HG03457 (cell line): ENCODE measurements around the gene TCF25.
"Not testable (repeated sequence)": the region's sequence is repeated elsewhere in the genome, so short reads cannot be mapped to it uniquely, and the experiment has no call there.

Experiments
- ATAC-seq: cut with Tn5 transposase; IDR thresholded peaks from one replicate; pipeline ENCODE4 v1.9.1; 2021; ENCODE audit warnings: moderate number of reproducible peaks; ENCODE audit not compliant: unreplicated experiment

Gene TCF25

DNA sequence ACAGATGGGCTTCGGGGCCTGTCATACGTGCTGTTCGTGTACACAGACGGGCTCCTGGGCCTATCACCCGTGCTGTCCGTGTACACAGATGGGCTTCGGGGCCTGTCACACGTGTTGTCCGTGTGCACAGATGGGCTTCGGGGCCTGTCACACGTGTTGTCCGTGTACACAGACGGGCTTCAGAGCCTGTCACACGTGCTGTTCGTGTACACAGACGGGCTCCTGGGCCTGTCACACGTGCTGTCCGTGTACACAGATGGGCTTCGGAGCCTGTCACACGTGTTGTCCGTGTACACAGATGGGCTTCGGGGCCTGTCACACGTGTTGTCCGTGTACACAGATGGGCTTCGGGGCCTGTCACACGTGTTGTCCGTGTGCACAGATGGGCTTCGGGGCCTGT is 5.7 kb downstream of the TCF25 start:
- not testable (repeated sequence) for ATAC-seq

DNA sequence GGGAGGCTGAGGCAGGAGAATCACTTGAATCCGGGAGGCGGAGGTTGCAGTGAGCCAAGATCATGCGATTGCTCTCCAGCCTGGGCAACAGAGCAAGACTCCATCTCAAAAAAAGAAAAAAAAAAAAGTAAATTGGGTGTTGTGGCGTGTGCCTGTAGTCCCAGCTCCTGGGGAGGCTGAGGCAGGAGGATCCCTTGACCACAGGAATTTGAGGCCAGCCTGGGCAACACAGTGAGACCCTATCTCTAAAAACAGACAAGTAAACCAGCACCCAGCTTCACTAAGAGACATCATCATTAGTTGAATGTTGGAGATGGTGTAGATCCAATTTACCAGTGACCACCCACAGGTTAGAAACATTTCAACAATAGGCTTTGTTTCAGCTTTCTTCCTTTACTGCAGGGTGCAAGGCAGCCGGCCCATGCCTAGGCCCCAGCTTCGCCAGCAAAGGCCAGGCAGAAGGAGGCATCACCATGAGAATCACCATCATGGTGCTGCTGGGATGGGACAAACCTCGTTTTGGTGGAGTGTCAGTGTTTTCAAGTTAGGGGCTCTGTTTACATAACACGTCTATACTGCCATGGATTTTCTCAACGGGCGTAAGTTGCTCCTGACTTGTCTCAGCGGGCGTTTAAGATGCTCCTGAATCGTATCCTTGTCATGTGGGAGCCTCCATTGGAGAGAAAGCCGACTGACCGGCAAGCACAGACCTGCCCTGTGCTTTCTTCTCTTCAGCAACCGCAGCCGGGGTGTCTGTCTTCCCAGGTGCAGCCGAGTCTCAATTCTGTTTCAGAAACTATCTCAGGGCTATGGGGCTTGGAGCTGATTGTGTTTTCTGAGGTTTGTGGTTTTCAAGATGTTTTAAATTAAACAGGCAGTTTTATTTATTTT is 7.3 kb downstream of the TCF25 start:
- ATAC-seq: no peak

DNA sequence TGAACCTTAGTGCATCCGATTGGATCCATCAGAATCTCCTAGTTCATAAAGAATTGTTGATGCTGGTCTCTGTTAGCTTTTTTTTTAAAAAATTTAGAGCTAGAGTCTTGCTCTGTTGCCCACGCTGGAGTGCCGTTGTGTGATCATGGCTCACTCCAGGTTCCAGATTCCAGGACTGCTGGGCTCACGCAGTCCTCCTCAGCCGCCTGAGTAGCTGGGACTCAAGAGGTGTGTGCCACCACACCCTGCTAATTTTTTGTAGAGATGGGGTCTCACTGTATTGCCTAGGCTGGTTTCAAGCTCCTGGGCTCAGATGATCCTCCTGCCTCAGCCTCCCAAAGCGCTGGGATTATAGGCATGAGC is 8.0 kb downstream of the TCF25 start:
- no peak for ATAC-seq

DNA sequence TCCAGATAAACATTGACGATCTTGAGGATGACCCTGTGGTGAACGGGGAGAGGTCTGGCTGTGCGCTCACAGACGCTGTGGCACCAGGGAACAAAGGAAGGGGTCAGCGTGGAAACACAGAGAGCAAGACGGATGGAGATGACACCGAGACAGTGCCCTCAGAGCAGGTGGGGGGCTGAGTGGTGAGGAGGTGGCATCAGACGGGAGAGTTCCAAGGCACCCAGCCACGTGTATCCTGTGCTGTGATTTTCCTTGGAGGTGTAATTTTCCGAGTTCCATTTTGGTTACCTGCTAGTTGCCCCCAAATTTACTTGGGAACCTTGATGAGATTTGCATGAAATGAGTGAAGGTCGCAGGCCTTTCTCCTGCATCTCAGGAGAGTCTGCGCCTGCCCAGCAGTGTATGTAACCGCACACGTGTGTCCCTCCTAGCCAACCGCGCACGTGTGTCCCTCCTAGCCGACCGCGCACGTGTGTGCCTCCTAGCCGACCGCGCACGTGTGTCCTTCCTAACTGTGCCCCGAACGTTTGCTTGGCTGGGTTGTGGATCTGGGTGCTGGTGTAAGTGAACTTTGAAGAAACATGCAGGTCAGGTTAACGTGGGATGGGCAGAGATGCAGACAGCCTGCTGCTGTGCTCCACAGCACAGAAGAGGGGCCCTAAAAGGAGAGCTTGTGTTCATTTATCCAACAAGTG is 10.1 kb downstream of the TCF25 start:
- no peak for ATAC-seq

DNA sequence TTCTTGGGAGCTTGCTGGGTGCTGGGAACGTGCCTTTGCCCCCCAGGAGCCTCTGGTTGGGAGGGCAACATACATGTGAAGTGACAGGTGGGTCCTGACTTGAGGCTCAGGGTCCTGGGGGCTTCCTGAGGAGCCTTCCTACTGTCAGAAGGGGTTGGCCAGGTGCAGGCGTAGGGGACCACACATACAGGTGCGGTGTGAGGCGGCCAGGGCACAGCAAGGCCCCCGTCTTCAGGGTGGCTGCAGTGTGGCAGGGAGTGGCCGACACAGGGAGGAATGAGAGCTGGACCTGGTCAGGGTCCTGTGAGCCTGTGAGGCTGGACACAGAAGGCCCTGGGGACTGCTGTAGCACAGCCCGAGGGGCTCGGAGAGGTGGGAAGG is 10.6 kb downstream of the TCF25 start:
- no peak for ATAC-seq

DNA sequence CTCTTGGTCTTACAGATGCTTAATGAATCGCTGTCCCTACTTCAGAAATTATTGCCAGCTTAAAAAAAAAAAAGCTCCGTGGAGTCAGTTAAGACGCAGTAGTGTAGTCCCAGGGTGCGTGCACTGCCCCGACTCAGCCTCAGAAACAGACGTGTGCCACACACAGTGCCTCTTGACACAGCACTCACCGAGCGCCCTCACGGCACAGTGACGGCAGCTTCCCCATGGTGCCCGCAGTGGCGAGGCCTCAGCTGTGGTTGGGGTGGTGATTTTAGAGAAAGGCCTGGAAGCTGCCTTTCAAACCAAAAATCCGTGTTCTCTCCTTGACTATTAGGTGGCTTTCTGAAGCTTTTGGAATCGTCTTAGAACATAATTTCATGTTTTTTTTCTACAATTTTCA is 13.9 kb downstream of the TCF25 start:
- ATAC-seq: no peak

DNA sequence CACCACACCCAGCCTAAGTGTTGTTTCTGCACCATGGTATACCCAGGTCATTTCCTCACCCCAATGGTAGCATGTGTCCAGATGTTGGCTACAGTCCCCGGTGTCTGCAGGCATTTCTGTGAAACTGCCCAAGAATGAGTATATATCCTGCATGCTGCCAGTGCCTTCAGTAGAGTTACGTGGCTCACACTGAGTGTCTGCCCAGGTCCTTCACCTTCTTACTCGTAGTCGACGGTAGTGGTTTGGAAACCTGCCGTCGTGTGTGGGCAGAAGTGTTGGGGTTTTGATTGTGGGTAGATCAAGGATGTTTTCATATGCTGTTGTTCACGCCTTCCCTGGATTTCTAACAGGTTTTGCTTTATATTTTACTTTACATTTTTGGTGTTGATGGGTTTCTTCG is 16.8 kb downstream of the TCF25 start:
- no peak for ATAC-seq

DNA sequence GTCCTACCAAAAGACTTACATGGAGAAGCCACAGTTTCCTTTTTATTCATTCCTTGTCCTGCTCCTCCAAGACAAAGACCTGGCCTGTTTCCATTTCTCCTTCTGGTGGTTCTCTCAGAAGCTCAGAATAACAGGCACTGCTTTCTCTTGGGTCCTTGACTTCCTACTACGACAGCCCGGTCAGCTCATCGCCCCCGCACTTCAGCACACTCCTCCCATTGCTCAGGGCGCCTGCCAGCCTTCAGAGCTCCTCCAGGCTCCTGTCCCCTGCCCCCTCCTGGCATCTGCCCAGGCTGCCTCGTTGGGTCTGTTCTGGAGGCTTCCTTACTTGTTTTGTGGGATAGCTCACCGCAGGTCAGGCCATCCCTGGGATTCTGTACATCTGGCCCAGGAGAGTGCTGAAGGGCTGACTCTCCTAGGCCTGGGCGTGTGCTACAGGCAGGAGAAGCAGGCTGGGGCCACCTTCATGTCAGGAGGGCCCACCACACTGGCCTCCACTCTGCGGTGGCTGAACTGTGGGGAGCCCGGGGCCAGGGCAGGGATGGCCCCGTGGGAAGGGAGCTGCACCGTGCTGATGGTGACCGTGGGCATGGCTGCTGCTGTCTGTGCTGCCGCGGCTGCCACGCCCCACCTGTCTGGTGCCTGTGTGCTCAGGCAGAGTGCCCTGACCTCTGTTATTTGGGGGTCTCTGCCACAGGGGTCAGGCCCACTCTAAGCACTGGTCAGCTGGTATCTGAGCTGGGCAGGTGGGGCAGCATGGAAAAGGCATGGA is 17.7 kb downstream of the TCF25 start:
- no peak for ATAC-seq

DNA sequence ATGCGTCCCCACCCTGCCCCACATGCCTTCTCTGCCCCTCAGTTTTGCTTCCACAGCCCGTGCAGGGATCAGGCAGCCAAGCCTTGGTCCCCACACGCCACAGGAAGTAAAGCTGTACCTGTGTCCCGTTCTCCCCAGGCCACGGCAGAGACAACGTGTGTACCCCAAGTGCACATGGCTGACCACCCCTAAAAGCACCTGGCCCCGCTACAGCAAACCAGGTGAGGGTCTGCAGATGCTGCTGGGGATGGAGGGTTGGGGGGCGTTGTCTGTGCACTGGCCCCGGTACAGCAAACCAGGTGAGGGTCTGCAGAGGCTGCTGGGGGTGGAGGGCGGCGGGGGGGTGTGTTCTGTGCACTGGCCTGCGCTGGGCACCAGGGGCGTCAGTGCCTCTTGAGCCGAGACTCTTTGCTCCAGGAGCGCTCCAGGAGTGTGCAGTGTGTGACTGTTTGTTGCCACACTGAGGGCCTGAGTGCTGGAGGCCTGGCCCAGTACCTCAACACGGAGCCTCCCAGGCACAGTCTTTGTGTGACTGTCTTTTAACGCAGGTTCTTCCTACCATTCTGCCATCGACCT is 18.8 kb downstream of the TCF25 start:
- ATAC-seq: no peak

DNA sequence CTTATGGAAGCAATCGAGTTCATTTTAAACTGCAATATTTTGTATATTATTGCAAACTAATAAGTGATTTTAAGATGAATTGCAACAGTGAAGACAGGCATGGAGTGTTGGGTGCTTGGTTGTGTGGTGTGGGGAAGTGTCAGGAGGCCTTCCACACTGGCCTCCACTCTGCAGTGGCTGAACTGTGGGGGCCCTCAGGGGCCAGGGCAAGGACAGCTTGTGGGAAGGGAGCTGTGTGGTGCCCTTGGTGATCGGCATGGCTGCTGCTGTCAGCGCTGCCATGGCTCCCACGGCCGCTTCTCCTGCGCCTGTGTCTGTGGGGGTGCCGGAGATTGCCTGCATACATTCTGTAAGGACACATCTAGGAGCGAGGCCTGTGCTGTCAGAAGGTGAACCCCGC is 19.2 kb downstream of the TCF25 start:
- no peak for ATAC-seq

DNA sequence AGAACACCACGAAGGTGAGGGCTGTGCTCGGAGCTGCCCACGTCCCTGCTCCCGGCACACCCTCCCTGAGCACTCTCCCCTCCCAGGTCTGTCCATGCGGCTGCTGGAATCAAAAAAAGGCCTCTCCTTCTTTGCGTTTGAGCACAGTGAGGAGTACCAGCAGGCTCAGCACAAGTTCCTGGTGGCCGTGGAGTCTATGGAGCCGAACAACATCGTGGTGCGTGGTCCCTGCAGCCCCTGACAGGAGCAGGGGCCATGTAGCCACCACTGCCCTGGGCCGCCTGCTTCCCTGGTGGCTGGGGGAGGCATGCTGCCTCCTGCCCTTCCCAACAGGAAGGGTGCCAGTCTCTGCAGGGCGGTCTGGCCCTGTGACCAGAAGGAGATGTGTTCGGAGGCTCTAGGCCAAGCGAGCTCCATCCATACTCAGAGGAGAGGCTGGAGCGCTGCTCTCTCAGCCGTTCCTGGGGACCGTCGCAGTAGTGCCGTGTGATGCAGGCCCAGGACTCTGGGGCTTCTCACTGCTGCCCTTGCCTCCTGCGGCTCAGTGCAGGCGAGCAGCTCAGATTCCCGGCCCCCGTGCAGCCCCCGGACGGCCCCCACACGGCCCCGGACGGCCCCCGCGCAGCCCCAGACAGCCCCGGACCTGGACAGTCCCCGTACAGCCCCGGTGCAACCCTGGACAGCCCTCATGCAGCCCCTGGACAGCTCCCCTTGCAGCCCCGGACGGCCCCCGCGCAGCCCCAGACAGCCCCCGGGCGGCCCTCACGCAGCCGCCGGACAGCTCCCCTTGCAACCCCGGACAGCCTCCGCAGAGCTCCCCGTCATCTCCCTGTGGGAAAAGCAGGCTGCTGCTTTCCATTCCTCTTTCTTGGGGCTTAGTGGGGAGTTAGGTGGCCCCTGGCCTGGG is 20.5 kb downstream of the TCF25 start:
- no peak for ATAC-seq

DNA sequence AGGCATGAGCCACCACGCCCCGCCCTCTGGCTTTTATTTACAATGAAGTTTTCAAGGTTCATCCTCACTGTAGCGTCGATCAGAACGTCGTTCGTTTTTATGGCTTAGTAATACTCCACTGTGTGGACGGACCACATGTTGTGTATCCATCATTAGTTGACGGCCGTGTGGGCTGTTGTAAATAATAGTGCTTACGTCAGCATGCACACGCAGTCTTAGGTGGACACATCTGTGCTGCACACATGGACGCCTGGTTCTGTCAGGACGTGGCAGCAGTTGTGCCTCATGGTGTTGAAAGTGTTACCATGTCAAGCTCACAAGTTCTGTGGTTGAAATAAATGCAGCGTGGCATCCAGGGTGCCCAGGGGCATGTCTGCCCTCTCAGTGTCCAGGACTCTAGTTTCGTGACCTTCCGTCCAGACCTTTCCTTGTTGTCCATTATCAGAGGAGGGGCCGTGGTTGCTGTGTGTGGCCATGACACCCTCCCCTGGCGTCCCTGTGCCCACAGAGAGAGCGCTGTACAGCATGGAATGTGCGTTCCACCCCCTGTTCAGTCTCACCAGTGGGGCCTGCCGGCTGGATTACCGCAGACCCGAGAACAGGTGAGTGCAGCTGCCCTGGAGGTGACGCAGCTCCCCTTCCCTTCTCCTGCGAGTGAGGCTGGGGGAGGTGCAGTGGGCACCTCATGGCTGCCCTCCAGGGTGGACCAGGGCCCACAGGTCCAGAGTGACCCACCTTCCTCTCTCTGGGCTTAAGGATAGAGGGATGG is 22.3 kb downstream of the TCF25 start:
- no peak for ATAC-seq

DNA sequence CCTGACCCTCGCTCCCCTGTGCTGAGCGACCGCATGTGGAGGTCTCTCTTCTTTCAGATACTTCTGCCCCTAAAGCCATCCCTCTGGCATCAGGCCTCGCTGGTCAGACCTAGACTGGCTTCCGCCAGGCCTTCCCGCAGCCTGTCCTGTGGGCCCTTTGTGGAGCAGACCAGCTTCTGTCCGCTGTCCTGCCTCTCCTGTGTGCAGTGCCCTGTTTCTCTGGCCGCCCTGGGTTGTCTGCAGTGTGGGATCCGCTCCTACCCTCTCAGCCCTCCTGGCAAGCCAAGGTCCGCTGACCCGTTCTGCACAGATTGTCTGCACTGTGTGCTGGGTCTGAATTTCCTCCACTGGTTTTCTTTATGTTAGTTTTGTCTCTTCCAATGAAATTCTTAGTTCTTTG is 23.8 kb downstream of the TCF25 start:
- ATAC-seq: no peak

DNA sequence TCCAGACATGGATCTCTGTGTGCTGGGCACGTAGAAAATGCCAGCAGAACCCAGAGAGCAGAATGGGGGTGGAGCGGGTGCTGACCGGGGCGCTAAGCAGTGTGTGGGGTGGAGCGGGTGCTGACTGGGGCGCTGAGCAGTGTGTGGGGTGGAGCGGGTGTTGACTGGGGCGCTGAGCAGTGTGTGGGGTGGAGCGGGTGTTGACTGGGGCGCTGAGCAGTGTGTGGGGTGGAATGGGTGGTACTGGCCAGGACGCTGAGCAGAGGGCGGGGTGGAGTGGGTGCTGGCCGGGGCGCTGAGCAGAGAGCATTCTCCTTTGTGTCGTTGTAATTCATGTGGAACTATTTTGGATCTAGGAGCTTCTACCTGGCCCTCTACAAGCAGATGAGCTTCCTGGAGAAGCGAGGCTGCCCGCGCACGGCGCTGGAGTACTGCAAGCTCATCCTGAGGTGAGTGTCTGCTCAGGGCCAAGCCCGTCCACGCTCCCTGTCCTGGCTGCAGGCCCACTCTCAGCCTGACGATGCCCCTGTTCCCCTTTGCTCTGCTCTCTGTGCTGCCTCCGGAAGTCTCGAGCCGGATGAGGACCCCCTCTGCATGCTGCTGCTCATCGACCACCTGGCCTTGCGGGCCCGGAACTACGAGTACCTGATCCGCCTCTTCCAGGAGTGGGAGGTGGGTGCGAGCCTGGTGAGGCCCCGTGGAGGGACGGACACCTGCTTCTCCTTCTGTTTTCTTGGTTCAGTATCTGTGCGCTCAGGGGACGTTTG is 25.0 kb downstream of the TCF25 start:
- no peak for ATAC-seq

DNA sequence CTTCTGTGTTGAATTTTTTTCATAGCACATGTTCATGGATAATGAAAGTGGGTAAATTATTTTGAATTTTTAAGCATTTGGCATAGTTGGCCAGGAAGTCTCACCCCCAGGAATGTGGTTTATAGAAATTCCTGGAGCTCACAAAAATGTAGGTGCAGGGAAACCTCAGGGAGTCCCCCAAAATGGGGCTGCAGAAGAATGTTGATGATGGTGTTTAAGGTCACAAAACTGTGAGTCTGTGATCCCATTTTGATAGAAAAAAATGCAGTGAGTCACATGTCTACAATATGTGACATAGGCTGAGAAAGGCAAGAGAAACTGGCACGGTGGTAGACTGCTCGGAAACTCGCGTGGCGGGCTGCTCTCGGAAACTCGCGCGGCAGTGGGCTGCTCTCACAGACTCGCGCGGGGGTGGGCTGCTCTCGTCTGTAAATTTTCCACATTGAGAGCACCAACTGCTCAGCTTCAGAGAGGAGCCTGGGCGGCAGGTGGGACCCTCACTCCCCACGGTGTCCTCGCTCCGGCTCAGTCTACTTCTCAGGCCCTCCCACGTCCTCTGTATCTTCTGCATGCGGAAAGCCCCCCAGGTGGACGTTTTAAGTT is 26.6 kb downstream of the TCF25 start:
- ATAC-seq: no peak

DNA sequence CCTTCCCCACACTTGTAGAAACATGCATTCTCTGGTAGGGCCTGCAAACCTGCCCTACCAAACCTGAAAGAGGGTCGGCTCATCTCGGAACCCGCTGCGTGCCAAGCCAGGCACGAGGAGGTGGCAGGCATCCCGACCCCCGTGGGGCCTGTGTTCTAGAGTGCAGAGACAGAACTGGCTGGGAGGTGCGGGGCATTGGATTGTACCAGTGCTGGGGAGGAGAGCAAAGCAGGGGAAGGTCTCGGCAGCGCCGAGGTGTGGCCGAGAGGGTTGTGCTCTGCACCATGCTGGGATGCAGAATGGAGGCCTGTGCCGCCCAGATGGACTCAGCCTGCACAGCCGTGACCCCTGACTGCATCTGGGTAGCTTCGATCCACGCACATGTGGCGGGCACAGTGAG is 27.5 kb downstream of the TCF25 start:
- ATAC-seq: no peak

DNA sequence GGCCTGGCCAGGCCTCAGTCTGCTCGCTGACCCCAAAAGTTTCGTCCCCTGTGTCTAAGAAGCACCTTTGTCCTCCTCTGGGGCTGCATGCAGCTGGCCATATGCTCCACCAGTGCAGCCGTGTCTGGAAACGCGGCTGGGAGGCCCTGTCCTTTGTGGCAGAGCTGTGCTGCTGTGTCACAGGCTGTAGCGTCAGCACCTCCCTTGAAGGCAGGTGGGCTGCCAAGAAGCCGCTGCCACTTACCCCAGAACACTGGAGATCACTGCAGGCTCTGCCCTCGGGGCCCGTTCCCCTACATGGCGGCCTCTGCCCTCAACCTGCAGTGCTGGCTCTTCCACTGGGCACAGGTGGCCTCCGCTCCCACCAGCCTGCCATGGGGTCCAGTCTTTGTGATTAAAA is 29.6 kb downstream of the TCF25 start:
- ATAC-seq: no peak

DNA sequence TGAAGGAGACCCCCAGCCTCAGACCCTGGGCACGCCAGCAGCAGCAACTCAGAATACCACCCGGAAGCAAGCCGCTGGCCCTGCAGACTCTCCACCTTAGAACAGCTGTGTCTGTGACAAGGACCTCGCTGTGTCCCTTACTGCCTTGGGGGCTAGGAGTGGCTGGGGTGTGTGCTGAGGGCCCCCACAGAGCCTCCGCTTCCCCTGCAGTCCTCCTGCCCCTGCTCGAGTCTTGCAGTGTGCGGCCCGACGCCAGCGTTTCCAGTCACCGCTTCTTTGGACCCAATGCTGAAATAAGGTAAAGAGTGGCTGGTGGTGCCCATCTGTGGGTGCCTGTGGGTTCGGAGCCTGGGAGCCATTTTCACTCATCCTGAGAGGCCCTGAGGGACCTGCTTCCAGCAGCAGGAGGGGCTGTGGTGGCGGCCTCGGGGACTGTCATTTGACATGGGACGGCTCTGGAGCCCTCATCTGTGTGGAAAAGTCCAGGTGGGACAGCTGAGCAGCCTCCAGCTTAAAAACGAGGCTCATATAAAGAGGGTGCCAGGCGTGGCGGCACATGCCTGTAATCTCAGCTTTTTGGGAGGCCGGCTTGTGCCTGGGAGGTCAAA is 30.6 kb downstream of the TCF25 start:
- no peak for ATAC-seq
